GM23338 (cell line): ENCODE results near the gene RGS6. TPM values are rescaled to one million over a fixed set of nuclear protein-coding genes. Genes with fewer than 3 reads are reported as not detected.

Experiments used
- ATAC-seq: fragments of 200-7000 bp; cut with Tn5 transposase; 3 replicates; pipeline ENCODE4 v1.9.1; 2020
- DNase-seq: peaks from one replicate; pipeline ENCODE4 v3.0.0-alpha.2; 2015; ENCODE audit warnings: low spot score
- H2AFZ ChIP-seq: fragments of 200-600 bp; sonication (generic); 2 replicates; pipeline ENCODE4 v1.8.0; 2016; ENCODE audit warnings: antibody characterized with exemption, mild to moderate bottlenecking, moderate library complexity
- H3F3A ChIP-seq: fragments of 200-600 bp; sonication (generic); replicated peaks from 2 replicates; pipeline ENCODE4 v1.8.0; 2017; ENCODE audit warnings: antibody characterized with exemption, mixed run types, low read depth
- H3K27ac ChIP-seq: fragments of 200-600 bp; sonication (generic); 2 replicates; pipeline ENCODE4 v1.6.1; 2016; ENCODE audit warnings: low read depth
- H3K27me3 ChIP-seq: fragments of 200-600 bp; sonication (generic); 2 replicates; pipeline ENCODE4 v1.8.0; 2016; ENCODE audit warnings: mild to moderate bottlenecking, mixed run types, moderate library complexity; ENCODE audit not compliant: insufficient read depth
- H3K36me3 ChIP-seq: fragments of 200-600 bp; sonication (generic); 2 replicates; pipeline ENCODE4 v1.8.0; 2016; ENCODE audit warnings: mild to moderate bottlenecking; ENCODE audit not compliant: insufficient read depth
- H3K4me1 ChIP-seq: fragments of 200-600 bp; sonication (generic); 2 replicates; pipeline ENCODE4 v1.8.0; 2016; ENCODE audit warnings: mild to moderate bottlenecking, moderate library complexity; ENCODE audit not compliant: insufficient read depth
- H3K4me2 ChIP-seq: fragments of 200-600 bp; sonication (generic); 2 replicates; pipeline ENCODE4 v1.7.1; 2017; ENCODE audit warnings: mixed run types
- H3K4me3 ChIP-seq: fragments of 200-600 bp; sonication (generic); 2 replicates; pipeline ENCODE4 v1.6.1; 2016; ENCODE audit warnings: mixed run types
- H3K79me2 ChIP-seq: fragments of 200-600 bp; sonication (generic); replicated peaks from 2 replicates; pipeline ENCODE4 v1.8.0; 2017; ENCODE audit warnings: mild to moderate bottlenecking; ENCODE audit not compliant: insufficient read depth
- H3K9me2 ChIP-seq: fragments of 200-600 bp; sonication (generic); 2 replicates; pipeline ENCODE4 v1.8.0; 2017; ENCODE audit not compliant: insufficient read depth
- H4K20me1 ChIP-seq: fragments of 200-600 bp; sonication (generic); replicated peaks from 2 replicates; pipeline ENCODE4 v1.8.0; 2017; ENCODE audit warnings: mild to moderate bottlenecking; ENCODE audit not compliant: insufficient read depth
- H3K27ac Mint-ChIP-seq: 2 replicates; pipeline ENCODE4 v1.8.0; 2020; ENCODE audit warnings: inconsistent platforms, mild to moderate bottlenecking, moderate library complexity, mixed read lengths
- H3K27me3 Mint-ChIP-seq: 3 replicates; pipeline ENCODE4 v1.8.0; 2022; ENCODE audit warnings: low read depth, mild to moderate bottlenecking, moderate library complexity, mixed read lengths, inconsistent platforms; ENCODE audit not compliant: insufficient read depth, poor library complexity
- H3K36me3 Mint-ChIP-seq: 3 replicates; pipeline ENCODE4 v1.8.0; 2021; ENCODE audit warnings: low read depth, mild to moderate bottlenecking, inconsistent platforms, moderate library complexity, mixed read lengths
- H3K4me1 Mint-ChIP-seq: 3 replicates; pipeline ENCODE4 v1.8.0; 2020; ENCODE audit warnings: mild to moderate bottlenecking, inconsistent platforms, mixed read lengths
- H3K4me3 Mint-ChIP-seq: 3 replicates; pipeline ENCODE4 v1.8.0; 2021; ENCODE audit warnings: moderate library complexity, mild to moderate bottlenecking, inconsistent platforms, mixed read lengths
- H3K9me3 Mint-ChIP-seq: 3 replicates; pipeline ENCODE4 v1.8.0; 2020; ENCODE audit warnings: moderate library complexity, mild to moderate bottlenecking, inconsistent platforms, mixed read lengths
- CREB1 ChIP-seq: fragments of 250-450 bp; sonication (Bioruptor Pico); IDR thresholded peaks from 2 replicates; pipeline ENCODE4 v1.5.0; 2020; ENCODE audit warnings: low read depth, mild to moderate bottlenecking, moderate library complexity
- CTCF ChIP-seq, 2 experiments: fragments of 200-600 bp in 1 of 2; sonication (generic) in 1 of 2; conservative IDR thresholded peaks; 2 replicates each; pipeline versions ENCODE4 v1.5.1 to v1.6.1; 2016 to 2017; ENCODE audit warnings: antibody characterized with exemption in 2 of 2, low read depth in 2 of 2, mild to moderate bottlenecking in 2 of 2, moderate library complexity in 1 of 2
- ETS1 ChIP-seq: IDR thresholded peaks from 2 replicates; pipeline ENCODE4 v1.6.1; 2016; ENCODE audit warnings: antibody characterized with exemption
- EZH2 ChIP-seq: fragments of 200-600 bp; sonication (generic); IDR thresholded peaks from one replicate; pipeline ENCODE4 v1.8.0; 2017; ENCODE audit warnings: antibody characterized with exemption, mild to moderate bottlenecking, low read depth; ENCODE audit not compliant: unreplicated experiment
- EZH2phosphoT487 ChIP-seq: fragments of 200-600 bp; sonication (generic); IDR thresholded peaks from one replicate; pipeline ENCODE4 v1.8.1; 2018; ENCODE audit warnings: antibody characterized with exemption; ENCODE audit not compliant: unreplicated experiment
- JUNB ChIP-seq: IDR thresholded peaks from one replicate; pipeline ENCODE4 v1.6.1; 2016; ENCODE audit warnings: antibody characterized with exemption; ENCODE audit not compliant: unreplicated experiment
- NANOG ChIP-seq: IDR thresholded peaks from 2 replicates; pipeline ENCODE4 v1.6.1; 2016; ENCODE audit warnings: antibody characterized with exemption, borderline replicate concordance
- POLR2AphosphoS5 ChIP-seq: IDR thresholded peaks from 2 replicates; pipeline ENCODE4 v1.6.1; 2016; ENCODE audit warnings: antibody characterized with exemption, low read depth
- REST ChIP-seq: IDR thresholded peaks from one replicate; pipeline ENCODE4 v1.6.1; 2018; ENCODE audit warnings: antibody characterized with exemption; ENCODE audit not compliant: unreplicated experiment
- STAT1 ChIP-seq: IDR thresholded peaks from one replicate; pipeline ENCODE4 v1.6.1; 2016; ENCODE audit warnings: antibody characterized with exemption; ENCODE audit not compliant: unreplicated experiment
- ZNF114 ChIP-seq: fragments of 250-450 bp; sonication (Bioruptor Pico); IDR thresholded peaks from 2 replicates; pipeline ENCODE4 v1.5.0; 2020; ENCODE audit warnings: mild to moderate bottlenecking, moderate library complexity
- ZNF331 ChIP-seq: fragments of 250-450 bp; sonication (Bioruptor Pico); IDR thresholded peaks from 2 replicates; pipeline ENCODE4 v1.5.0; 2020; ENCODE audit warnings: low read depth, mild to moderate bottlenecking, moderate library complexity
- ZNF462 ChIP-seq: fragments of 250-450 bp; sonication (Bioruptor Pico); IDR thresholded peaks from 2 replicates; pipeline ENCODE4 v1.5.0; 2020; ENCODE audit warnings: mild to moderate bottlenecking, moderate library complexity
- polyA plus RNA-seq: library from polyadenylated mRNA; unstranded; fragments of >200 nt; fragmentation: Nextera tagmentation; extraction: Ambion mirVana; gene quantifications from 2 replicates; pipeline ENCODE4 v1.2.1, GENCODE V29; 2016
- total RNA-seq: library from RNA; depleted of rRNA; stranded (reverse); fragments of >200 nt; shearing (Covaris generic); gene quantifications from 2 replicates; pipeline ENCODE4 v1.2.3, GENCODE V29; 2014

The RGS6 gene
- total and polyA plus RNA-seq, 2 experiments from 2014 or later, result 0.66 to 0.83 TPM

GRCh38 chr14:72341237-72341636 is 409.0 kb downstream of the RGS6 start:
- Histone ChIP-seq H3K27ac (no peak overlapping the region), H4K20me1 (no peaks in the 10 kb centered on the region), H3K36me3 (no peaks in the 10 kb centered on the region), H3K4me1 (no peaks in the 10 kb centered on the region), H3F3A (no peaks in the 10 kb centered on the region), H3K9me2 (peaks cover 9% of the 10 kb centered on the region; the same call in 1 of the 2 replicates), H2AFZ (no peak overlapping the region), H3K79me2 (no peaks in the 10 kb centered on the region), H3K4me2 (no peak overlapping the region), H3K27me3 (no peaks in the 10 kb centered on the region), H3K4me3 (no peak overlapping the region)
- Mint-ChIP-seq H3K27ac (no peak overlapping the region), H3K4me1 (no peaks in the 10 kb centered on the region), H3K27me3 (peaks cover 4% of the 10 kb centered on the region), H3K4me3 (no peak overlapping the region), H3K36me3 (peaks cover 7% of the 10 kb centered on the region; the same call in 2 of the 3 replicates), H3K9me3 (peaks cover 25% of the 10 kb centered on the region)
- ATAC-seq, result no peak
- DNase-seq, result no peak
- no peak for TF ChIP-seq JUNB
- TF ChIP-seq ZNF331 (CRISPR knock-in tag), result no peak
- no peak for TF ChIP-seq CREB1 (CRISPR knock-in tag)
- TF ChIP-seq EZH2phosphoT487, result no peak
- no peak for TF ChIP-seq STAT1
- TF ChIP-seq ETS1, result no peak
- no peak for TF ChIP-seq ZNF462 (CRISPR knock-in tag)
- no peak for TF ChIP-seq CTCF (conservative IDR thresholded peaks at IDR 0.05; ENCODE audit: low read depth in 2 of 2)
- TF ChIP-seq NANOG, result no peak
- no peak for TF ChIP-seq POLR2AphosphoS5
- no peak for TF ChIP-seq EZH2
- TF ChIP-seq REST, result no peak
- no peak for TF ChIP-seq ZNF114 (CRISPR knock-in tag)
